GM18873 (cell line): ENCODE measurements around the gene PIGZ.

ENCODE experiments used
- ATAC-seq: cut with Tn5 transposase; IDR thresholded peaks from one replicate; pipeline ENCODE4 v1.9.1; 2021; ENCODE audit warnings: mild to moderate bottlenecking, moderate library complexity, moderate number of reproducible peaks; ENCODE audit not compliant: unreplicated experiment, low FRiP score

Gene PIGZ

DNA sequence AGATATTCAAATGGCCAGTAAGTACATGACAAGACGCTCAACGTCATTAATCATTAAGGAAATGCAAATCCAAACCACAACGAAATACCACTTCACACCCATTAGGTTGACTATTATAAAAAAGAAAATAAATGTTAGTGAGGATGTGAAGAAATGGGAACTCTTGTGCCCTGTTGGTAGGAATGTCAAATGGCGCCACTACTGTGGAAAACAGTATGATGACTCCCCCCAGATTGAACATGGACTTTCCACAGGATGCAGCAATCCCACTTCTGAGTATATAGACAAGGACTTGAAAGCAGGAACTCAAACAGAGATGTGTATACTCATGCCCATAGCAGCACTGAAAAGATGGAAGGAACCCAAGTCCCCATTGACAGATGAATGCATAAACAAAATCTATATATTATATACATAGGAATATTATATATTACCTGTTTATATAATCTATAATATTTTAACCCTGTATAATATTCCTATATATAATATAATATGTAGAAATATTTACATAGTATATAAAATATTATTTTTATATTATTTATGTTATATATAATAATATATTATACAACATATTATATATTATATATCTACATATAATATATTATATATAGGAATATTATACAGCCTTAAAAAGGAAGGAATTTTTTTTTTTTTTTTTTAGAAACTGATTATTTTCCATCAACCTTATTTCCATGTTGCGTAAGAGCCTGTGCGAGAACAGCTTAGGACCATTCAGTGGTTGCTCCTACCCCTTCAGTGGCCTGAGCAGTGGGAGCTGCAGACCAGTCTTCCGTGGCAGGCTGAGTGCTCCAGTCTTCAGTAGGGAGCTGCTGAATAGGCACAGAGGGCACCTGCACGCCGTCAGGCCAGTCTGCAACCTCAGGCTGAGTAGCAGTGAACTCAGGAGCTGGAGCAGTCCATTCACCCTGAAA, 17.6 kb upstream of the PIGZ start:
- no peak for ATAC-seq

DNA sequence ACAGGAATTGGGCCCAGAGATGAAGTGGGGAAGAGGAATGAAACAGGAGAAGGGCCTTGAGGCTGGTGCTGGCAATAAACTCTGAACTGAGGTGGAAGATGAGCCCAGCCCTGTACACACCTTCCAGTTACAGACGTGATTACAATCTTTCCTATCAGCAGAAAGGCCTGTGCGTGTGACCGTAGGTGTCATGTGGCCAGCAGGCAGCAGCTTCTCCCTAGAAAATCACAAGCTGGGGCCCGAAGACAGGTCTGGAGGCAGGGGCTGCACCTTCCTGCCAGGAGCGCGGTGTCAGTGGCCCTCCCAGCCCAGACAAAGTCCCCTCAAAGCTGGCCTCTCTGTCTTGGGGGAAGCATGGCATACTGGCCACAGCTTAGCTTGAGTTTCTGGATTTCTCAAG, 16.7 kb upstream of the PIGZ start:
- no peak for ATAC-seq

DNA sequence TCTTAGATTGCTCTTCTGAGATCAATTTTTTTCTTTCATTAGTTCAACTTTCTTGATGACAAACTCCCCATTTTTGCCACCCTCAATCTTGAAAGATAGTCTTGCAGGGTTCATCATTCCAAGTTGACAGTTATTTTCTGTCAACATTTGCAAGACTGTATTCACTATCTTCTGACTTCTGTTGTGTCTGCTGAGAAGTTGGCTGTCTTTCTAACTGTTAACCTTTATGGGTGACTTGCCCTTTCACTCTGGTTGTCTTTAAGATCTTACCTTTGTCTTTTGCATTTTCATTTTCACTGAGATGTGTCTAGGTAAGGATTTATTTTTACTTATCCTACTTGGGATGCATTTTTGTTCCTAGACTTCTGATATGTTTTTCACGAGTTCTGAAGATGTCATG, 14.6 kb upstream of the PIGZ start:
- no peak for ATAC-seq

DNA sequence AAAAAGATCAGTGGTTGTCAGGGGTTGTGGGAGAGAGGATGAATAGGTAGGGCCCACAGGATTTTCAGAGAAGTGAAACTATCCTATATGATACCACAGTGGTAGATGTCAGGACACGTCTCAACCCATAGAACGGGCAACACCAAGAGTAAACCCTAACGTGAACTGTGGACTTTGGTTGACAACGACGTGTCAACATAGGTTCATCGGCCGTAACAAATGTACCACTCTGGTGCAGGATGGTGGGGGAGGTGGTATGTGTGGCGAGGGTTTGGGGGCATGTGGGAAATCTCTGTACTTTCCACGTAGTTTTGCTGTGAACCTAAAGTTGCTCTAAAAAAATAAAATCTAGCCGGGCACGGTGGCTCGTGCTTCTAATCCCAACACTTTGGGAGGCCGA, 13.0 kb upstream of the PIGZ start:
- ATAC-seq: no peak

DNA sequence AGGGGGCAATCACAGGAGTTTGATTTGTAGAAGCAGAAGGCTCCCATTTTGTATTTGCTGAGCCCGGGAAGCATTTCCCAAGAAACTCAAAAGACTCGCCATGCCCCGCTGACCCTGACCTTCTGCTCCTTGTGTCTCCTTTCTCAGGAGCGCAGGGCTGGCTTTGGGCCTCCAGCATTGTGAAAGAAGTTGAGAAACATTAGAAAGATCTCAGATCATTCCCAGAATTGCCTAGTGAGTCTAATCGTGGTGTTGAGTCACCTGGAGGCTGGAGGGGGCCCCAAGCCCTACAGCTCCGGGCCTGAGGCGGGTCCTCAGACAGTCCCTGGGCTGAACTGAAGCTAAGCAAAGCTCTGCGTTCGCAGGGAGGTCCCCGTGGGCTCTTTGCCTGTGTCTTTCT, 10.9 kb upstream of the PIGZ start:
- ATAC-seq: no peak

DNA sequence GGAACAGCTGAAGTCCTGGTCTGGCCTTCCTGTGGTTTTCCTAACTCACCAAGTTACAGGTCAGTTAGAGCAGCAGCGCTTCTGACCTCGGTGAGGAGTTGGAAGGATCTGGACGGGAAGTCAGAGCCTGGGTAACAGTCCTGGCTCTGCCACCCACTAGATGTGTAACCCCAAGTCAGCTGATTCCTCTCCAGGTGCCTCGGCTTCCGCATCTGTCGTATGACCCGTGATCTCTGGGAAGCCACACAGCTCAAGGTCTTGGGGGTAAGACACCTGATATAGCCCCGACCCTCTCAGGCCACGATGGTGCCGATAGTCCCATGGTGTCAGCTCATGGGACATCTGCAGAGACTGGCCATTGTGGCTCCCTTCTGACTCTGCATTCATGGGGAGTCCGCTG, 8.3 kb upstream of the PIGZ start:
- ATAC-seq: no peak

DNA sequence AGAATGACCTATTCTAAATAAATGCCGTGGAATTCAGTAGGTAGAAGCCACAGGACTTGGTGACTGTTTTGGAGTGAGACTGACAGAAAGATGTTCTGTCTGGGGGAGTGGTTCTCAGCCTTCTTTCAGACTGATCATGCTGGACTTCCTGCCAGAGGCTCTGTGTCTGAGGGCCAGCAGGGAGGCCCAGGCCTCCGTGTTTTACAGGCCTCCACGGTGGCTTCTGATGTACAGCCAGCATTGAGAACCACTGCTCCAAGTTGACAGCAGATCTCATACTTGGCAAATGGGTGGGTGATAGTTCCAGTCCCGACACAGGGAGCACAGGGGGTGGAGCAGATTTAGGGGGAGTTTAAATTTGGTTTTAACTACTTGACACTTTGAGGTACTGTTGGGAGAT, 6.7 kb upstream of the PIGZ start:
- no peak for ATAC-seq

DNA sequence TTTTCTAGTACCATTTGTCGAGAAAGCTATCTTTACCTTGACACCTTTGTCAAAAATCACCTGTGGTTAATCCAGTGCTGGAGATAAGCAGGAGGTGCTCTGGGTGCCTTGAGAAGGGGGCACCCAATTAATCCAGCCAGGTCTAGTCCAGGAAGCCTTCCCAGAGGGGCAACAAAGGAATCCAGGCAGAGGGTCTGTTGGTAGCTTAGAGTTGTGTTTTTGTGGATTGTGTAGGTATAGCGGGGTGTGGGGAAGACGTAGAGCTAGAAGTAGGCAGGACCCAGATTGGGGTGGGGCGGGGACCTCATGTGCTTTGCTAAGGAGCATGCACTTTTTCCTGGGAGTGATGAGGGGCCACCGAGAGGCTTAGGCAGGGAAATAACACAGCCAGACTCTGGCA, 6.0 kb upstream of the PIGZ start:
- ATAC-seq: no peak

DNA sequence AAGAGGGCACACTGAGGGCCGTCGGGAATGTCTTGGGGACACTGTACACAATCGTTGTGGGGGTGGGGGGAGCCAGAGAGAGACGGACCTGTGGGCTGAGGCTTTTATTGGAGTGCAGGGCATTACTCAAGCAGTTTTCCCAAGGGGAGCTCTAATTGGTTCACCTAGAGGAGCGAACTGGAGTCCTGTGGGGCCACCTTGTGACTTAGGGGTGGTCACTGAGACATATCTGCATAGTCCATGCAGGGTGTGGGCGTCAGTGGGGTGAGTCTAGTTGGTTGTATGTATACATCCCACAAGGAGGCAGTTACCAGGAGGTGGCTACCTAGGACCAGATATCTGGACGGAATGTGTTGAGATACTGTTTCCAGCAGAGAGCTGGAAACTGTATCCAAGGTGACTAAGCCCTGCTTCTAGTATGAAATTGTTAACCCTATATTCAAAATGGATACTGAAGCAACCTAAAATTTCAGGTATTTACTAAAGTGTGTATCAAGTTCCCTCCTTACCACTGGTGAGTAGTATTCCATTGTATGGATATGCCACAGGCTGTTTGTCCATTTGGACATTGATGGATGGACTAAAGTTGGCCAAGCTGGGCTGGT, 2.6 kb upstream of the PIGZ start:
- no peak for ATAC-seq

DNA sequence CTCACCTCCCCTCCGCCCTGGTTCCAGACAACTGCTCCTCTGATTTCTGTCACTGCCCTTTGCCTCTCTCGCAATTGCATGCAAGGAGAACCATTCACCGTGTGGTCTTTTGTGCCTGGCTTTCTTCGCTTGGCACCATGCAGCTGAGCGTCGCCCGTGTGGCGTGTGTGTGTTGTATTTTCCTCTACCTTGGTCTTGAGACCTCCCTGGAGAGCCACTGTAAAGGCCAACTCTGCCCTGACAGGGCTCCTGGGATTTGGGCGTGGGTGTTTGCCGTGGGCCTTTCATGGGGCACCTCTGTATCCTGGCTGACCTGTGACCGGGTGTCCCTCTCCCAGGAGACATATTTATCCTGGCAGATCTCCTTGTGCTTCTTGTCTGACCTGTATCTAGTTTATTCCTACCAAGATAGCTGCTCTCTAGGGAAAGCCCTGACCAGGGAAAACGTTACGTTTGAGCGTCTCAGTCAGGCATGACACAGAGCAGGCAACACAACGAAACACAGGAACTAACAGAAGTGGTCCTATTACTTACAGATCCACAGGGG, 2.0 kb upstream of the PIGZ start:
- ATAC-seq: no peak

DNA sequence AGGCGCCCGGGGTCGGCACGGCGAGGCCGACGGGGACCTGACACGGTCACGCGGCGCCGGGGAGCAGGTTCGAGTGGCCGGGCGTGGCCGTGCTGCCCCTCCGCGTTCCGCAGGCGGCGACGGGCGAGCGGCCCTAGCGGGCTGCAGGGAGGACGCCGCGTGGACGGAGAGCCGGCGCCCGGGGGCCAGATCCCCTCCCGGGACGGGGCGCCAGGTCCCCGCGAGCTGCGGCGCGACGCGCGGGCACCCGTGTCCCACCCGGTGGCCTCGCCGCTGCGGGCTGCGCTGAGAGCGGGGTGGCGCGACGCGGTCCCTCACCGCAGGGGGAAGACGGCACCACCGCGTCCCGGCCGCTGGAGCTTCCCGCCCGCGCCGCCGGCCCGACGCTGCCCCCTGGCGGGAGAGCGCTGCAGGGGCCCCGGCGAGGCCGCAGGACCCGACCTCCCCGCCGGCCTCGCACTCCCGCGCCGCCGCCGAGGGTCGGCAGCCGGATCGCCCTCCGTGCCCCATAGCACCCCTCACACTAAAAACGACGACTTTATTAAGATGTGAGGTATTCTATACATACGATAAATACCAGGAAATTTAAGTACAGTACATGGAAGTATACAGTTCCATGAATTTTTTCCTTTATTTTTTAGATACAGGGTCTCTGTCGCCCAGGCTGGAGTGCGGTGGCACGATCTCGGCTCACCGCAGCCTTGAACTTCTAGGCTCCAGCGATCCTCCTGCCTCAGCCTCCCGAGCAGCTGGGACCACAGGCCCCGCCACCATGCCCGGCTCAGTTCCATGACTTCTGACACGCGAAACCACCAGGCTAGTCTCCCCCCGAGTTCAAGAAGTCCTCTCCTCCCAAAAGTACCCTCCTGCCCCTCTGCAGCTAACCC, 1.3 kb upstream of the PIGZ start:
- no peak for ATAC-seq

DNA sequence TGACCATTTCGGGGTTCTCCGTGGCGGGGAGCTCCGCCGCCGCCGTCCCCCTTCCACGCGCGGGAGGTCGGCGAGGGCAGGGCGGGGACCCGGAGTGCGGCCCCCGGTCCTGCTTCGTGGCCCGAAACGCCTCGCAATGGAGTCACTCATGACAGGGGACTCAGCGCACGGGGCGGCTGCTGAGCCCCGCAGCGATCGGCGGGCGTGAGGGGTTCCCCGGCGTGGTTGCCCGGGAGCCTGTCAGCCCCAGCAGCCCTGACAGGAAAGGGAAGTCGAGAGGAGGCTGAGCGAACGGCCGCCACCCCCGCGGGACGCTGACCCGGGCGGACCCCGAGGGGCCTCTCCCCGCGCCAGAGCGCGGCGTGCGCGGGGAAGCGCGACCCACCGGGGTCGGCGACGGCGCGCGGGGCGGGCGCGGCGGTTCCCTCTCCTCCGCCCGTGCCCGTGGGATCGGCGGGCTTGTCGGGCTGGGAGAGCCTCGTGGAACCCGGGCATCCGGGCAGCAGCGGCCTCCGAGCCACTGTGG, 564 bp upstream of the PIGZ start:
- no peak for ATAC-seq

DNA sequence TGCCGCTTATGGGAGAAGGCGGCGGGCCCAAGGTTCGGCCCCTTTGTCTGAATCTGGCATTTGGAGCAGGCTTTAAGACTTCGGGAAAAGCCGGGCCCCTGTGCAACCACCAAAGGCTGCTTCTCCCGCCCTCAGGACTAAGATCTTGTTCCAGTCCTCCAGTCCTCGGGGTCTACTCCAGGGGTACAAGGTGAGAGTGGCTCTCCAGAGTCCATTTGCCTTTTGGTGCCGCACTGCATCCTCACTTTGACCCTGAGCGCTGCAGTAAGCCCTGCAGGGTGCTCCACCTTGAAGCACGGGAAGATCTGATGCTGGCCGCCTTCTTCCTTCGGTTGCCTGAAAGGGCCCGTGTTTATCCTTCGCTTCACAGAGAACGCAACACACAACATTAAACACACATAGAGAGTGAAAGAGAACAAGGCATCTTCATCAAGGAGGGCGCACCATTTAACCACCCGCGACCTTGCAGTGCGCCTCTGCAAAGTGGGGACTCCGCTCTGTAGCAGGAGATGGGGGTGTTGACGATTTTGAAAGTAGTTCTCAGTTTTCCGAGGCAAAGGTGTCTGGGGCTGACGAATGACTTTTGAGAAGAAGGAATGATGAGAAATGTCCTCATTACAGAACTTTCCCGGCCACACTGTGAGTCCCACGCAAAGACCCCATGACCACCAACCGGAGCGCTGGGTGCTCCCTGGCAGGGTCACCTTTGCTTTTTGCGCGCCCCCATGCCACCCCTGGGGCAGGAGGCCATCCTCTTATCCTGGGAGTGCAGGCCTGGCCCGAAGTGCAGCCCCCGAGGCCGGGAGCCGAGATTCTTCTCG, 1.0 kb downstream of the PIGZ start:
- ATAC-seq: no peak

DNA sequence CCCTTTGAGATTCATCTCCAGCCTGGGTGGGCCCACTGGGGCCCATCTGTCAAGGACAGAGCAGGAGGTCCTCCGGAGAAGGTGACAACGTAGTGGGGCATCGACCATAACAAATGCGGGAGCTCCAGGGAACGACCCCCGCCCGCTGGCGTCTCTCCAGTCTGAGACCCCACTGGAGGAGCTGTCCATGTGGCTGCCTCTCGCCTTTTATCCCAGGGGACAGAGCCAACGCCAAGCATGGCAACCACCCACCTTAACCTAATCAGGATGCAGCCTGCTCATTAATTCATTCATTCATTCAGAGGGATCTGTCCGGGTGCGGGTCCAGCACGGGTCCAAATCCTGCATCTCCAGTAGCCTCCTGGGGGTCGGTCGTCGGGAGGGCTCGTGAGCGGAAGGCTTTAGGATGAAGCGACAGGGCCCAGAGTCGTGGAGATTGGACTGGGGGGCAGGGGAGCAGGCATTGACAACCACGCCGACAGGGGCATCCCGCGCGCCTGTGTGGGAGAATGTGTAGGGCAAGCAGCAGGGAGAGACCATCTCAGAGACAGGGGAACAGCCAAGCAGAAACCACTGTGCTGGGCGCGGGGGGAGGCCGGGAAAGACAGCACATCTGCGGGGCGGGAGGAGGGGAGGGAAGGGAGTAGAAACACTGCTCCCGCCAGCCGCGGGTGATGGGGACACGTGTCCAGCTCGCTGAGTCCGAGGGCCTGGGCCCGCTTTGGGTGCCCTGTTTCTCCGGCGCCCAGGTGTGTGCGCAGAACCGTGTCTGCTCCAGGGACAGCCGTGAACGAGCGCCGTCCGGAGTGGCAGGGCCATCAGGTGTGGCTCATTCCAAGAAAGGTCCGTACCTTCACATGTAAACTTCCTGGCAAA, 1.9 kb downstream of the PIGZ start:
- no peak for ATAC-seq

DNA sequence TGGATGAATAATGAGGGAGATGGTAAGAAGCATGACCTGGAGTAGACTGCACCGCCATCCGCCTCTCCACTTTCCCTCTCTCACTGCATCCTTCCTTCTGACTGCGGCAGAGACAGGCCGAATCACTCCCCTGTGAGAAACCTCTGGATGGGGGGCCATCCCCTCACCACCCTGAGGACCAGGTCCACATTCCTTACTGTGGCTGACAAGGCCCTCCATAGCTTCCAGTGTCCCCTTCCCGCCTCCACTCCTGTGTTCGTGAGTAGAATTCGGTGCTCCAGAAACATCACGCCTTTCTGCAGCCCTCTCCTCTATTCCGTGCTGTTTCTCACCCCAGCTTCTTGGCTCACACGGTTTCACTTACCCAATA, 2.8 kb downstream of the PIGZ start:
- no peak for ATAC-seq

DNA sequence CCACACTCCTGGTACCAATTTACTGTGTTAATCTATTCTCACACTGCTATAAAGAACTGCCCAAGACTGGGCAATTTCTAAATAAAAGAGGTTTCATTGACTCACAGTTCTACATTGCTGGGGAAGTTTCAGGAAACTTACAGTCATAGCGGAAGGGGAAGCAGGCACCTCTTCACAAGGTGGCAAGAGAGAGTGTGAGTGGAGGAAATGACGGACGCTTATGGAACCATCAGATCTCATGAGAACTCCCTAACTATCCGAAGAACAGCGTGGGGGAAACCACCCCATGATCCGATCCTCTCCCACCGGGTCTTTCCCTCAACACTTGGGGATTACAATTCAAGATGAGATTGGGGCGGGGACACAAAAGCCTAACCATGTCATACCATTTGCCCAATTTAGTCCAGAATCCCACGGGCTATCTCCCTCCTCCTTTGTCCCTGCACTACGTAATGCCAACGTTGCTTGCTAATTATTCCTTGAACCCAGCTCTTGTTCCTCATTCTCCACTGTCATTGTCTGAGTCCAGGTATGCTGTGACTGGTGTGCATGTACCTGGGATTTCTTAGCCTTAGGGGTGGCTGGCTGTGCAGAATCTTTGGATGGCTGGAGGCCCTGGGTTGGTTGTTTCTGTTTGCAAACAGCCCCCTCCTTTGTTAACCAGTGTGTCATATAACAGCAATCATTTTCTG, 3.4 kb downstream of the PIGZ start:
- no peak for ATAC-seq

DNA sequence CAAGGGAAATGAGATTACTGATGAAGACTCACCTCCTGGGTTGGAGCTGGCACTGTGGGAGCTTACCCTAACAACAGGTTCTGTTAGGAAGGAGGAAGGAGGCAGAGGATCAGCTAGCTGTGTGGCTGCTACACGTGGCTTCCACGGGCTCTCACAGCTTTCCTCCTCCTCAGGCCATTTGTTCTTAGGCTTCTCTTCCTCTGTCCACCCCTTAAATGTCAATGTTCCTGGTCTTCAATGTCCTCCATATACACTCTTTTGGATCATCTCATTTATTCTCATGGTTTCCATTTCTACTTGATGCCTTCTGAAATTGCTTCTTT, 5.0 kb downstream of the PIGZ start:
- ATAC-seq: no peak

DNA sequence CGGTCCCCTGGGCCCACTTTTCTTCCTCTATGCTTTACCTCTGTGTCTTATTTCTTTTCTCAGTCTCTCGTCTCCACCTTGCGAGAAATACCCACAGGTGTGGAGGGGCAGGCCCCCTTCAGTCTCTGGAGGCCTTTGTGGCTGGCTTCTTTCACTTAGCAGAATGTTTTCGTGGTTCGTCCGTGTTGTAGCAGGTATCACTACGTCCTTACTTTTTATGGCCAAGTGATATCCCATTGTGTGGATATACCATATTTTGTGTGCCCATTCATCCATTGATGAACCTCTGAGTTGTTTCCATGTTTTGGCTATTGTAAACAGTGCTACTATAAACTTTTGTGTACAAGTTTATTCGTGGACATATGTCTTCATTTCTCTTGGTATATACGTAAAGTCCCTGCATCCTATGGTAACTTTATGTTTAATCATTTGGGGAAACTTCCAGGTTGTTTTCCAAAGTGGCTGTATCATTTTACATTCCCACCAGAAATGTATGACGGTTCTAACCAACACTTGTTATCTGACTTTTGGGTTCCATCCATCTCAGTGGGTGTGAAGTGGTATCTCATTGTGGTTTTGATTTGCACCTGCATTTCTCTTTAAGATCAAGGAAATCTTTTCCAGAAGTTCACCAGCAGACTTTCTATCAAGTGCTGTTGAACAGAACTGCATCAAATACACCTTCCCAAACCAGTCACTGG, 5.6 kb downstream of the PIGZ start:
- no peak for ATAC-seq
